IPS DF 6.9 (cell line): ENCODE measurements around the gene PTGDS.

Experiments used
- DNase-seq: peaks from one replicate; pipeline ENCODE4 v3.0.0-alpha.2; 2013; ENCODE audit warnings: low read depth, low spot score
- H3K27ac ChIP-seq: one replicate; pipeline ENCODE4 v1.5.1; 2013; ENCODE audit warnings: low read length, control low read depth
- H3K27me3 ChIP-seq: 2 replicates; pipeline ENCODE4 v1.6.1; 2013; ENCODE audit warnings: mild to moderate bottlenecking, low read length; ENCODE audit not compliant: control insufficient read depth, insufficient read depth
- H3K36me3 ChIP-seq: 2 replicates; pipeline ENCODE4 v1.6.1; 2013; ENCODE audit warnings: low read length; ENCODE audit not compliant: control insufficient read depth, insufficient read depth
- H3K4me1 ChIP-seq: 2 replicates; pipeline ENCODE4 v1.6.1; 2013; ENCODE audit warnings: low read length; ENCODE audit not compliant: control insufficient read depth, insufficient read depth
- H3K4me3 ChIP-seq: 2 replicates; pipeline ENCODE4 v1.5.1; 2013; ENCODE audit warnings: mild to moderate bottlenecking, low read length
- H3K9me3 ChIP-seq: 2 replicates; pipeline ENCODE4 v1.6.1; 2013; ENCODE audit warnings: low read length, inconsistent platforms; ENCODE audit not compliant: control insufficient read depth, insufficient read depth
- WGBS: extraction: QIAGEN DNeasy Blood & Tissue Kit; methylation state at CpG from one replicate; pipeline ENCODE4 v1.1.7; 2013; ENCODE audit warnings: mixed read lengths, missing lambda C conversion rate; ENCODE audit not compliant: insufficient read length, insufficient coverage; 5-methylcytosine and 5-hydroxymethylcytosine counted together

The PTGDS gene

GRCh38 chr9:137023157-137023556 is 45.9 kb downstream of the PTGDS start:
- no peak overlapping the region for H3K27ac ChIP-seq
- whole genome bisulfite sequencing = no CpG with 5 or more reads among the region's 7 CpGs
- DNase-seq = no peak
- no peaks in the 10 kb centered on the region; the same call in 1 of the 2 replicates for H3K27me3 ChIP-seq
- H3K9me3 ChIP-seq = no peaks in the 10 kb centered on the region
- peaks cover 3% of the 10 kb centered on the region for H3K4me1 ChIP-seq
- H3K36me3 ChIP-seq = no peaks in the 10 kb centered on the region; the same call in 1 of the 2 replicates
- no peak overlapping the region for H3K4me3 ChIP-seq

GRCh38 chr9:137023583-137023991 is 46.3 kb downstream of the PTGDS start:
- H3K4me1 ChIP-seq = peaks cover 3% of the 10 kb centered on the region
- no CpG with 5 or more reads among the region's 15 CpGs for WGBS
- DNase-seq = no peak
- H3K27me3 ChIP-seq = no peaks in the 10 kb centered on the region; the same call in 1 of the 2 replicates
- no peaks in the 10 kb centered on the region; the same call in 1 of the 2 replicates for H3K36me3 ChIP-seq
- no peak overlapping the region for H3K4me3 ChIP-seq
- H3K27ac ChIP-seq = no peak overlapping the region
- no peaks in the 10 kb centered on the region for H3K9me3 ChIP-seq

GRCh38 chr9:137025517-137025966 is 48.2 kb downstream of the PTGDS start:
- no CpG with 5 or more reads among the region's 21 CpGs for WGBS

GRCh38 chr9:137026384-137026783 is 49.1 kb downstream of the PTGDS start:
- no peak for DNase-seq
- WGBS = no CpG with 5 or more reads among the region's 2 CpGs
- H3K4me3 ChIP-seq = no peak overlapping the region
- H3K9me3 ChIP-seq = no peaks in the 10 kb centered on the region
- no peaks in the 10 kb centered on the region; the same call in 1 of the 2 replicates for H3K27me3 ChIP-seq
- H3K36me3 ChIP-seq = no peaks in the 10 kb centered on the region; the same call in 1 of the 2 replicates
- H3K27ac ChIP-seq = no peak overlapping the region
- peaks cover 5% of the 10 kb centered on the region for H3K4me1 ChIP-seq

More at GRCh38 chr9:137025517-137025966, 48.2 kb downstream of the PTGDS start:
- Histone ChIP-seq H3K27me3 (no peaks in the 10 kb centered on the region; the same call in 1 of the 2 replicates), H3K36me3 (no peaks in the 10 kb centered on the region; the same call in 1 of the 2 replicates), H3K27ac (no peak overlapping the region), H3K4me3 (no peak overlapping the region), H3K4me1 (peaks cover 5% of the 10 kb centered on the region), H3K9me3 (no peaks in the 10 kb centered on the region)
- DNase-seq = no peak

GRCh38 chr9:137026828-137027227 is 49.5 kb downstream of the PTGDS start:
- no CpG with 5 or more reads among the region's 4 CpGs for WGBS
- DNase-seq = no peak
- Histone ChIP-seq H3K27me3 (no peaks in the 10 kb centered on the region; the same call in 1 of the 2 replicates), H3K4me1 (peaks cover 5% of the 10 kb centered on the region), H3K4me3 (no peak overlapping the region), H3K27ac (no peak overlapping the region), H3K36me3 (no peaks in the 10 kb centered on the region; the same call in 1 of the 2 replicates), H3K9me3 (no peaks in the 10 kb centered on the region)

GRCh38 chr9:137027369-137028262 is 50.3 kb downstream of the PTGDS start, which contains the start of gene ABCA2:
Gene ABCA2 (minus strand): TSS chr9:137028237. CDS start chr9:137028140, 97 bp downstream.
- Histone ChIP-seq H3K4me3 (peak within 1 kb of the TSS; percentile 42; the same call in 1 of the 2 replicates), H3K36me3 (no peaks in the 10 kb centered on the region; the same call in 1 of the 2 replicates), H3K27ac (no peak within 1 kb of the TSS), H3K9me3 (no peaks in the 10 kb centered on the region), H3K27me3 (no peaks in the 10 kb centered on the region; the same call in 1 of the 2 replicates), H3K4me1 (peaks cover 2% of the 10 kb centered on the region)
- DNase-seq = no peak
- WGBS = no CpG with 5 or more reads among the region's 95 CpGs

- no peak overlapping the region for H3K27ac ChIP-seq
- no CpG with 5 or more reads among the region's 98 CpGs for WGBS
- peak overlapping the region; percentile 42; the same call in 1 of the 2 replicates for H3K4me3 ChIP-seq
- H3K4me1 ChIP-seq = peaks cover 2% of the 10 kb centered on the region
- H3K36me3 ChIP-seq = no peaks in the 10 kb centered on the region; the same call in 1 of the 2 replicates
- no peaks in the 10 kb centered on the region; the same call in 1 of the 2 replicates for H3K27me3 ChIP-seq
- no peaks in the 10 kb centered on the region for H3K9me3 ChIP-seq
- DNase-seq = no peak
Measured at GRCh38 chr9:137028263-137029057, 51.2 kb downstream of the PTGDS start.

GRCh38 chr9:137029058-137029936 is 52.0 kb downstream of the PTGDS start:
- Histone ChIP-seq H3K4me3 (no peak overlapping the region), H3K36me3 (no peaks in the 10 kb centered on the region; the same call in 1 of the 2 replicates), H3K9me3 (no peaks in the 10 kb centered on the region), H3K27me3 (no peaks in the 10 kb centered on the region; the same call in 1 of the 2 replicates), H3K27ac (no peak overlapping the region), H3K4me1 (peaks cover 2% of the 10 kb centered on the region)
- DNase-seq = no peak
- no CpG with 5 or more reads among the region's 19 CpGs for WGBS

- no peak overlapping the region for H3K4me3 ChIP-seq
- no CpG with 5 or more reads among the region's 15 CpGs for WGBS
- no peak for DNase-seq
Measured at GRCh38 chr9:137030006-137030405, 52.7 kb downstream of the PTGDS start.

More at GRCh38 chr9:137030006-137030405, 52.7 kb downstream of the PTGDS start:
- H3K9me3 ChIP-seq = no peaks in the 10 kb centered on the region
- peaks cover 3% of the 10 kb centered on the region for H3K4me1 ChIP-seq
- H3K36me3 ChIP-seq = no peaks in the 10 kb centered on the region; the same call in 1 of the 2 replicates
- no peak overlapping the region for H3K27ac ChIP-seq
- H3K27me3 ChIP-seq = no peaks in the 10 kb centered on the region; the same call in 1 of the 2 replicates
